HG02588 (cell line): ENCODE measurements around the gene CIRBP.

ENCODE experiments used
- ATAC-seq: cut with Tn5 transposase; IDR thresholded peaks from one replicate; pipeline ENCODE4 v1.9.1; 2021; ENCODE audit warnings: mild to moderate bottlenecking, moderate library complexity; ENCODE audit not compliant: unreplicated experiment

CIRBP gene

GRCh38 chr19:1254530-1255185, 14.5 kb upstream of the CIRBP start:
- no peak for ATAC-seq

- ATAC-seq = no peak
Measured at GRCh38 chr19:1255186-1256161, 13.7 kb upstream of the CIRBP start.

- no peak for ATAC-seq
Measured at GRCh38 chr19:1256646-1257474, 12.3 kb upstream of the CIRBP start.

GRCh38 chr19:1257475-1258162, 11.5 kb upstream of the CIRBP start:
- no peak for ATAC-seq

- ATAC-seq = no peak
Measured at GRCh38 chr19:1258163-1258492, 11.0 kb upstream of the CIRBP start.

GRCh38 chr19:1258707-1259205, 10.4 kb upstream of the CIRBP start:
- ATAC-seq = no peak

GRCh38 chr19:1259206-1259875, 9.8 kb upstream of the CIRBP start:
- no peak for ATAC-seq

- ATAC-seq = peak; percentile 0
Measured at GRCh38 chr19:1259876-1260748, 9.0 kb upstream of the CIRBP start.

GRCh38 chr19:1260749-1261537, 8.2 kb upstream of the CIRBP start:
- ATAC-seq = peak; percentile 63

- ATAC-seq = no peak
Measured at GRCh38 chr19:1261538-1261797, 7.7 kb upstream of the CIRBP start.

- ATAC-seq = no peak
Measured at GRCh38 chr19:1261798-1262622, 7.1 kb upstream of the CIRBP start.

GRCh38 chr19:1262623-1263123, 6.5 kb upstream of the CIRBP start:
- ATAC-seq = no peak

- no peak for ATAC-seq
Measured at GRCh38 chr19:1263188-1263587, 5.9 kb upstream of the CIRBP start.

- no peak for ATAC-seq
Measured at GRCh38 chr19:1264801-1265614, 4.1 kb upstream of the CIRBP start.

GRCh38 chr19:1265615-1266128, 3.5 kb upstream of the CIRBP start:
- ATAC-seq = no peak

GRCh38 chr19:1266129-1266915, 2.8 kb upstream of the CIRBP start:
- peak; percentile 25 for ATAC-seq
